Fibroblast of lung (primary cell): ENCODE data around the gene TMTC2. TPM values are rescaled to one million over a fixed set of nuclear protein-coding genes. Genes with fewer than 3 reads are reported as not detected.

ENCODE experiments used
- DNase-seq, 2 donors: peaks; one replicate each; pipeline versions ENCODE4 v3.0.0 to v3.0.0-alpha.2; 2010; ENCODE audit warnings: low read depth in 2 of 2
- H2AFZ ChIP-seq: 2 replicates; pipeline ENCODE4 v1.5.1; 2012; ENCODE audit warnings: low read length, control low read depth, inconsistent platforms
- H3K27ac ChIP-seq: 2 replicates; pipeline ENCODE4 v1.5.1; 2011; ENCODE audit warnings: low read length, control low read depth; ENCODE audit not compliant: insufficient read depth
- H3K27me3 ChIP-seq: 2 replicates; pipeline ENCODE4 v1.5.1; 2011; ENCODE audit warnings: mild to moderate bottlenecking, low read length; ENCODE audit not compliant: control insufficient read depth, insufficient read depth
- H3K36me3 ChIP-seq: 2 replicates; pipeline ENCODE4 v1.5.1; 2011; ENCODE audit warnings: low read length; ENCODE audit not compliant: control insufficient read depth, insufficient read depth
- H3K4me1 ChIP-seq: 2 replicates; pipeline ENCODE4 v1.5.1; 2011; ENCODE audit warnings: low read length; ENCODE audit not compliant: control insufficient read depth, insufficient read depth; ENCODE audit errors: extremely low read depth
- H3K4me2 ChIP-seq: 2 replicates; pipeline ENCODE4 v1.5.1; 2011; ENCODE audit warnings: low read length, control low read depth; ENCODE audit not compliant: insufficient read depth; ENCODE audit errors: extremely low read depth
- H3K4me3 ChIP-seq, 4 experiments: fragments of 200-600 bp in 1 of 4; sonication (generic) in 1 of 4; replicated peaks in 1 of 4; 2 replicates each; pipeline ENCODE4 v1.5.1; 2011 to 2016; ENCODE audit warnings: low read length in 4 of 4, low read depth in 3 of 4, mild to moderate bottlenecking in 3 of 4, control low read depth in 2 of 4, inconsistent platforms in 1 of 4, mixed read lengths in 1 of 4; ENCODE audit not compliant: insufficient read depth in 1 of 4; ENCODE audit errors: control extremely low read depth in 1 of 4
- H3K79me2 ChIP-seq: 2 replicates; pipeline ENCODE4 v1.5.1; 2012; ENCODE audit warnings: mild to moderate bottlenecking, low read length, inconsistent platforms; ENCODE audit not compliant: control insufficient read depth, insufficient read depth
- H3K9ac ChIP-seq: 2 replicates; pipeline ENCODE4 v1.5.1; 2011; ENCODE audit warnings: mild to moderate bottlenecking, low read length, control low read depth; ENCODE audit not compliant: insufficient read depth
- H3K9me3 ChIP-seq: 2 replicates; pipeline ENCODE4 v1.5.1; 2012; ENCODE audit warnings: low read depth, low read length; ENCODE audit not compliant: control insufficient read depth, insufficient read depth
- H4K20me1 ChIP-seq: 2 replicates; pipeline ENCODE4 v1.5.1; 2011; ENCODE audit warnings: low read length; ENCODE audit not compliant: control insufficient read depth, insufficient read depth; ENCODE audit errors: extremely low read depth
- CTCF ChIP-seq, 2 donors: IDR thresholded peaks in 1 of 2; conservative IDR thresholded peaks in 1 of 2; 1 replicate in 1 of 2; 2 replicates in 1 of 2; pipeline ENCODE4 v1.5.1; 2011 to 2012; ENCODE audit warnings: low read length in 2 of 2, control low read depth in 1 of 2, inconsistent platforms in 1 of 2, low read depth in 1 of 2, mild to moderate bottlenecking in 1 of 2
- EZH2 ChIP-seq: IDR thresholded peaks from 2 replicates; pipeline ENCODE4 v1.5.1; 2012; ENCODE audit warnings: low read length, control low read depth, mild to moderate bottlenecking; ENCODE audit errors: missing control alignments
- polyA plus RNA-seq, 2 donors: library from polyadenylated mRNA; depleted of rRNA in 1 of 2; stranded (reverse) in 1 of 2; unstranded in 1 of 2; fragments of >200 nt; gene quantifications; 2 replicates each; pipeline ENCODE4 v1.2.1, GENCODE V29; 2011 to 2012; ENCODE audit warnings: missing spikeins in 1 of 2
- total RNA-seq: library from RNA; depleted of rRNA; stranded (reverse); fragments of >200 nt; gene quantifications from 2 replicates; pipeline ENCODE4 v1.2.1, GENCODE V29; 2014

The TMTC2 gene
- total and polyA plus RNA-seq, 2 donors (not counting 1 experiment from before 2014, with no cell fraction given) = 3.5 to 9.7 TPM

DNA sequence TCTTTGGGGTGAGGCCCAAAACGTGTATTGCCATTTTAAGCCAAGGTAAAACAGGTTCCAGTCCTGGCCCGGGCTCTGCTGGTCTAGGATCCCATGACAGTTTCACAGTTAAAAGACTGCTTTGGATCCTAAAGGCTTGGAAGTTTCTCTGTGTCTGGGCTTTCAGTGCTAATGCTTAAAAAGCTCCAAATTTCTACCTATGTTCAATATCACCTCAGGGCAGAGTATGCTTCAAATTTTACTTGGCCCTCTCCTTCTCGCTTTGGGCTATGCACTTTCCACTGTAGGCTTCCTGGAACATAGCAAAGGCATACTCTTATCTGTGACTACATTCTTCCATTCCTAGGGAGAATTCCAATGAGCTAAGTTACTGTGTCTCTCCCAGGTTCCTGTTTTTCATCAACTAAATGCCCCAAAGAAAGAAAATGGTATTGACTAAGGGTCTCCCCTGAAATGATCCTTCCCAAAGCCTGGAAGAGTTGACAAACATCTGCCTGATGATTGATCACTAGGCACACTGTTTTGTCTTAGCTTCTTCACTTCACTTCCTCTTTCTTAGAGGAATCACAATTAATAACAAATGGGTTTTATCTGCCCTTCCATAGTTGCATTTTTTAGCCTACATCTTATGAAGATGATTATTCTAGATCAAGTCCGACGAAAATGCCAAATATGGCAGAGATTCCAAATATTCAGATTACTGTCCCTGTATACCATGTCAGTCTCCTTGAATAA, 79.4 kb downstream of the TMTC2 start:
- Histone ChIP-seq H3K79me2 (no peaks in the 10 kb centered on the region), H3K4me1 (no peaks in the 10 kb centered on the region), H2AFZ (no peak overlapping the region), H3K9ac (no peak overlapping the region), H3K27ac (no peak overlapping the region), H3K4me3 (no peak overlapping the region), H3K36me3 (no peaks in the 10 kb centered on the region), H3K4me2 (no peak overlapping the region), H3K9me3 (no peaks in the 10 kb centered on the region), H3K27me3 (no peaks in the 10 kb centered on the region), H4K20me1 (no peaks in the 10 kb centered on the region)
- no peak for TF ChIP-seq EZH2
- no peak for TF ChIP-seq CTCF (conservative IDR thresholded peaks at IDR 0.05 in 1 of 2, IDR thresholded peaks at IDR 0.05 in 1 of 2; ENCODE audit: low read depth in 1 of 2, low read length in 2 of 2)
- DNase-seq = peak in 1 of 2 donors; percentile 47

- H3K27ac ChIP-seq = no peak overlapping the region
- no peaks in the 10 kb centered on the region for H3K36me3 ChIP-seq
- no peaks in the 10 kb centered on the region for H3K4me1 ChIP-seq
- DNase-seq = peak in 1 of 2 donors; percentile 13
- no peak overlapping the region for H2AFZ ChIP-seq
- H4K20me1 ChIP-seq = no peaks in the 10 kb centered on the region
- no peak overlapping the region for H3K9ac ChIP-seq
- H3K79me2 ChIP-seq = no peaks in the 10 kb centered on the region
- no peak overlapping the region for H3K4me2 ChIP-seq
- TF ChIP-seq CTCF (conservative IDR thresholded peaks at IDR 0.05 in 1 of 2, IDR thresholded peaks at IDR 0.05 in 1 of 2; ENCODE audit: low read depth in 1 of 2, low read length in 2 of 2) = no peak
- TF ChIP-seq EZH2 = no peak
- H3K4me3 ChIP-seq = no peak overlapping the region
- H3K9me3 ChIP-seq = no peaks in the 10 kb centered on the region
- no peaks in the 10 kb centered on the region for H3K27me3 ChIP-seq
Measured at GRCh38 chr12:82774666-82775065, 88.0 kb downstream of the TMTC2 start.

DNA sequence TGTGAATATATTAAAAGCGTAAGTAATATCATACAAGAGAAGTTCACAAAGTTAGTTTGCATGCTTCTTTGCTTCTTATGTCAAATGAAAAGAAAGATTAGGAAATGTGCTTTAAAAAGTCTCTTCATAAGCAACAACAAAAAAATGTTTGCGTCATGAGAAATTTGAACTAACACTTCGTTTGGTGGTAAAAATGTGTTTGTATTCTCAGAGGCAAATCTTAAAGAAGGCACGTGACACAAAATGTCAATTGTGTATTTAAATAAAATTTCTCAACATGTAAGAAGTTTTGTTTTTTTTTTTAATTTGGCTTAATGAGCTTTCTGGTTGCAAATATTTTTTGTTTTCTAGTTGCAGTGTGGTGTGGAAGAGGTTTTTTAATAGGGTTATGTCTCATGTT, 93.8 kb downstream of the TMTC2 start:
- no peak overlapping the region for H3K4me3 ChIP-seq
- H3K27ac ChIP-seq = no peak overlapping the region

More for the DNA sequence above, 93.8 kb downstream of the TMTC2 start:
- H4K20me1 ChIP-seq = no peaks in the 10 kb centered on the region
- no peaks in the 10 kb centered on the region for H3K27me3 ChIP-seq
- no peaks in the 10 kb centered on the region for H3K4me1 ChIP-seq
- H2AFZ ChIP-seq = no peak overlapping the region
- H3K79me2 ChIP-seq = no peaks in the 10 kb centered on the region
- DNase-seq = peak in 1 of 2 donors; percentile 17
- H3K9ac ChIP-seq = no peak overlapping the region
- TF ChIP-seq EZH2 = no peak
- no peak for TF ChIP-seq CTCF (conservative IDR thresholded peaks at IDR 0.05 in 1 of 2, IDR thresholded peaks at IDR 0.05 in 1 of 2; ENCODE audit: low read depth in 1 of 2, low read length in 2 of 2)
- H3K9me3 ChIP-seq = no peaks in the 10 kb centered on the region
- no peaks in the 10 kb centered on the region for H3K36me3 ChIP-seq
- no peak overlapping the region for H3K4me2 ChIP-seq
